Esophagus muscularis mucosa (tissue), 3 donors: ENCODE measurements around the gene PJA2.

ENCODE experiments used
- CTCF ChIP-seq, 3 experiments: fragments of 200-600 bp in 2 of 3; fragments of 450-650 bp in 1 of 3; sonication (generic) in 2 of 3; IDR thresholded peaks; one replicate each; pipeline ENCODE4 v1.5.1; 2017 to 2019; ENCODE audit warnings: antibody characterized with exemption in 3 of 3, mild to moderate bottlenecking in 2 of 3, moderate library complexity in 1 of 3
- POLR2A ChIP-seq: fragments of 450-650 bp; IDR thresholded peaks from one replicate; pipeline ENCODE4 v1.6.1; 2017; ENCODE audit warnings: antibody characterized with exemption, moderate library complexity, mild to moderate bottlenecking, low read depth
- POLR2AphosphoS5 ChIP-seq, 2 donors: sonication (generic); formaldehyde crosslinking; IDR thresholded peaks; one replicate each; pipeline ENCODE4 v1.6.1; 2017; ENCODE audit warnings: antibody characterized with exemption in 2 of 2

DNA sequence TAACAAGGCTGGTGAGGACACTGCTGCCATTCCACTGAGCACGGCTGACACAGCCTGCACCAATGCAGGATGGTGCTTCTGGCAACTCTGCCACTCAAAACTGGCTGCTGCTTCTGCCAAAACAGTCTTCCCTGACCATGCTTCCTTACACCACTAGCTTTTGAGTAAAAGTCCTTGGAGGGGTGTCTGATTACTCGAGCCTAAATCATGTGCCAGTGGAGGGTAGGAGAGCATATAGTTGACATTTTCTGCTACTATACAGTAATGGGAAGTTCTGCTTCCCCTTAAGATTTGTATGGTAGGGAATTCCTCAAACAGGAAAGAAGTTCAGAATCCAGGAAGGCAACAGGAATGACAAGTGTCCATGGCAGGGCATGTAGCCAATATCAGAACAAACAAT is 12.2 kb upstream of the PJA2 start:
- TF ChIP-seq CTCF (IDR thresholded peaks at IDR 0.05) (no peak), POLR2A (no peak), POLR2AphosphoS5 (IDR thresholded peaks at IDR 0.05) (no peak)
